ENCODE measurements around the gene TRIM9. TPM values are rescaled to one million over a fixed set of nuclear protein-coding genes. Genes with fewer than 3 reads are reported as not detected.

The TRIM9 gene
- total and polyA plus RNA-seq, 2 donors (not counting 3 experiments of a cell fraction or from before 2014, with no cell fraction given), result not detected

GRCh38 chr14:51035611-51036192 is 59.2 kb downstream of the TRIM9 start:
- Histone ChIP-seq H3K4me1 (ENCODE audit: control insufficient read depth, extremely low read depth, insufficient read depth, low read length) (no peaks in the 10 kb centered on the region), H3K9ac (replicated peaks; ENCODE audit: extremely low read depth, insufficient read depth, low read length) (no peak overlapping the region), H3K27ac (ENCODE audit: insufficient read depth, low read depth, low read length) (no peak overlapping the region), H4K20me1 (replicated peaks; ENCODE audit: control insufficient read depth, extremely low read depth, insufficient read depth, low read length) (no peaks in the 10 kb centered on the region), H3K9me3 (replicated peaks; ENCODE audit: control insufficient read depth, insufficient read depth, low read length) (no peaks in the 10 kb centered on the region), H3K36me3 (ENCODE audit: control insufficient read depth in 2 of 2, extremely low read depth in 1 of 2, insufficient read depth in 2 of 2, low read length in 2 of 2) (no peaks in the 10 kb centered on the region), H2AFZ (ENCODE audit: low read depth, low read length) (no peak overlapping the region), H3K9me1 (replicated peaks; ENCODE audit: control insufficient read depth, extremely low read depth, insufficient read depth, low read length) (no peaks in the 10 kb centered on the region), H3K27me3 (ENCODE audit: control insufficient read depth in 2 of 2, insufficient read depth in 2 of 2, low read length in 2 of 2) (peaks cover 4 to 16% of the 10 kb centered on the region in 2 experiments), H3K79me2 (ENCODE audit: control insufficient read depth, insufficient read depth, low read length) (no peaks in the 10 kb centered on the region), H3K4me3 (replicated peaks in 1 of 3; ENCODE audit: insufficient read depth in 1 of 3, low read depth in 1 of 3, low read length in 3 of 3) (no peak overlapping the region), H3K4me2 (ENCODE audit: insufficient read depth, low read length) (no peak overlapping the region)
- no TSS peak for BruUV-seq (replicated peaks)
- FAIRE-seq (no peak), DNase-seq (ENCODE audit: low read depth, low spot score) (no peak)
- intact Hi-C loops (cut with micrococcal nuclease) (no loop called here), dilution Hi-C loops (cut with MboI; ENCODE audit: extremely low pct_ligation_motif_present, low sequenced_read_pairs) (no loop called here)
- POLR2A ChIA-PET, result no interaction called here
- CTCF ChIA-PET, result no interaction called here
- TF ChIP-seq MYC (IDR thresholded peaks at IDR 0.05; ENCODE audit: low read depth, low read length), result no peak
- no peak for TF ChIP-seq FOS (IDR thresholded peaks at IDR 0.05; ENCODE audit: borderline replicate concordance, insufficient read depth, low read length)
- no peak for TF ChIP-seq GATA2 (IDR thresholded peaks at IDR 0.05; ENCODE audit: insufficient read depth, insufficient read length, low read depth, low read length)
- TF ChIP-seq CTCF (IDR thresholded peaks at IDR 0.05; ENCODE audit: extremely low read depth in 1 of 2, insufficient read depth in 1 of 2, low read depth in 1 of 2, low read length in 2 of 2), result no peak
- TF ChIP-seq JUN (IDR thresholded peaks at IDR 0.05; ENCODE audit: borderline replicate concordance, insufficient read depth, insufficient read length, low read depth), result no peak
- TF ChIP-seq MAX (IDR thresholded peaks at IDR 0.05; ENCODE audit: insufficient read depth, insufficient read length), result no peak
- no peak for TF ChIP-seq POLR2AphosphoS5 (IDR thresholded peaks at IDR 0.05; ENCODE audit: insufficient read depth, low read depth, low read length)
- TF ChIP-seq EZH2 (IDR thresholded peaks at IDR 0.05; ENCODE audit: borderline replicate concordance, low read depth, low read length, severe bottlenecking), result no peak
- TF ChIP-seq POLR2A (IDR thresholded peaks at IDR 0.05; ENCODE audit: low read depth, low read length), result no peak

All from endothelial cell of umbilical vein (primary cell).